Heart left ventricle (tissue), 13 donors: ENCODE data around the gene KCNH8.

Experiments used
- POLR2A ChIP-seq, 2 donors: fragments of 450-650 bp; IDR thresholded peaks; one replicate each; pipeline ENCODE4 v1.6.1; 2017; ENCODE audit warnings: antibody characterized with exemption in 2 of 2, mild to moderate bottlenecking in 2 of 2, moderate library complexity in 2 of 2
- TF ChIP-seq, protein P1 (sequence below), 12 donors: fragments of 200-600 bp; sonication (generic) in 4 of 12; IDR thresholded peaks; one replicate each; pipeline versions ENCODE4 v1.5.0 to v1.8.0; 2018 to 2022; ENCODE audit warnings: antibody characterized with exemption in 12 of 12, mild to moderate bottlenecking in 5 of 12
- donor health status: ischemic (EF 13 %, LVEDD 7.1; RV severe dilation, severe dysfunction).
- donor health status: DM: no; HTN: yes; CAD: no.
- donor health status: DM: no; HTN: no; CAD: no.
- donor health status: ischemic (EF 25% LVEDD 6.9; RV normal size, moderate dysfunction).
- donor health status: ischemic (EF 25% LVEDD 5.7; RV mildly dilated, moderate dysfunction).
- donor health status: ischemic (EF 35%, LVEDD 5.7; RV mildly dilated, moderate dysfunction).
- donor health status: nonischemic (EF 11% LVEDD 7.7; RV severe dilation, severe dysfunction).
- donor health status: DM: yes; HTN: yes; CAD: no.
- donor health status: PGD.
- donor health status: ischemic (EF 29% LVEDD 5.4; RV normal size, mild dysfunction).
- donor health status: nonischemic (EF 23%, LVEDD 6.1; RV moderate dilation, normal function).

DNA sequence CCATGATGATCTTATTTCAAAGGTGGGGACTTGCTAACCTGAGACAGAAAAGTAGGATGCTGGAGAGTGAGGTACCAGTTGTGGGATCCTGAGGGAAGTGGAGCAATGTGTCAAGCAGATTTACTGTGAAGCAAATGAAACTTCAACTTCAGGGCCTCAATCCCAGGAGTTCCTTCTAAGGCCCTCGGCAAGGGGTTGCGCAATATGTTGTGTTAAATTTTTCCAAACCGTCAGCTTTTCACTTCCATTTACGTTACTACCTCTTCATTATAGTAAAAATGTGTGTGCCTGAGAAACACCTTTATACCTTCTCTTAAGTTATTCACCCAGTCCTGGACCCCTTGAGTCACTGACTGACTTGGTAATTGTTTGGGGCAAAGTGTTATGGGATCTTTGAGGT, 42.5 kb upstream of the KCNH8 start:
- TF ChIP-seq, protein P1, sequence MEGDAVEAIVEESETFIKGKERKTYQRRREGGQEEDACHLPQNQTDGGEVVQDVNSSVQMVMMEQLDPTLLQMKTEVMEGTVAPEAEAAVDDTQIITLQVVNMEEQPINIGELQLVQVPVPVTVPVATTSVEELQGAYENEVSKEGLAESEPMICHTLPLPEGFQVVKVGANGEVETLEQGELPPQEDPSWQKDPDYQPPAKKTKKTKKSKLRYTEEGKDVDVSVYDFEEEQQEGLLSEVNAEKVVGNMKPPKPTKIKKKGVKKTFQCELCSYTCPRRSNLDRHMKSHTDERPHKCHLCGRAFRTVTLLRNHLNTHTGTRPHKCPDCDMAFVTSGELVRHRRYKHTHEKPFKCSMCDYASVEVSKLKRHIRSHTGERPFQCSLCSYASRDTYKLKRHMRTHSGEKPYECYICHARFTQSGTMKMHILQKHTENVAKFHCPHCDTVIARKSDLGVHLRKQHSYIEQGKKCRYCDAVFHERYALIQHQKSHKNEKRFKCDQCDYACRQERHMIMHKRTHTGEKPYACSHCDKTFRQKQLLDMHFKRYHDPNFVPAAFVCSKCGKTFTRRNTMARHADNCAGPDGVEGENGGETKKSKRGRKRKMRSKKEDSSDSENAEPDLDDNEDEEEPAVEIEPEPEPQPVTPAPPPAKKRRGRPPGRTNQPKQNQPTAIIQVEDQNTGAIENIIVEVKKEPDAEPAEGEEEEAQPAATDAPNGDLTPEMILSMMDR (IDR thresholded peaks at IDR 0.05): no peak
- TF ChIP-seq POLR2A (IDR thresholded peaks at IDR 0.05): no peak
